Esophagus muscularis mucosa (tissue), 4 donors: ENCODE data around the gene KL. TPM values are rescaled to one million over a fixed set of nuclear protein-coding genes. Genes with fewer than 3 reads are reported as not detected.

Source experiments
- DNase-seq: peaks from one replicate; pipeline ENCODE4 v3.0.0-alpha.2; 2017; ENCODE audit errors: extremely low spot score
- H3K27ac ChIP-seq, 4 donors: fragments of 200-600 bp; sonication (generic); replicated peaks in 1 of 4; 1 replicate in 3 of 4; 2 replicates in 1 of 4; pipeline ENCODE4 v1.5.1; 2016 to 2019; ENCODE audit warnings: mild to moderate bottlenecking in 1 of 4
- H3K27me3 ChIP-seq, 4 donors: fragments of 200-600 bp; sonication (generic); one replicate each; pipeline versions ENCODE4 v1.5.1 to v1.6.0; 2016 to 2019
- H3K36me3 ChIP-seq, 4 donors: fragments of 200-600 bp; sonication (generic); one replicate each; pipeline ENCODE4 v1.5.1; 2016 to 2019
- H3K4me1 ChIP-seq, 4 donors: fragments of 200-600 bp; sonication (generic); one replicate each; pipeline ENCODE4 v1.5.1; 2016 to 2019
- H3K4me3 ChIP-seq, 4 donors: fragments of 200-600 bp; sonication (generic); 1 replicate in 2 of 4; 2 replicates in 2 of 4; pipeline ENCODE4 v1.5.1; 2016 to 2019; ENCODE audit warnings: mild to moderate bottlenecking in 4 of 4, moderate library complexity in 1 of 4
- H3K9me3 ChIP-seq, 4 donors: fragments of 200-600 bp; sonication (generic); 1 replicate in 3 of 4; 2 replicates in 1 of 4; pipeline ENCODE4 v1.5.1; 2016 to 2019
- CTCF ChIP-seq, 3 experiments: fragments of 200-600 bp in 2 of 3; fragments of 450-650 bp in 1 of 3; sonication (generic) in 2 of 3; IDR thresholded peaks; one replicate each; pipeline ENCODE4 v1.5.1; 2017 to 2019; ENCODE audit warnings: antibody characterized with exemption in 3 of 3, mild to moderate bottlenecking in 2 of 3, moderate library complexity in 1 of 3
- EP300 ChIP-seq: sonication (generic); formaldehyde crosslinking; IDR thresholded peaks from one replicate; pipeline ENCODE4 v1.6.1; 2017; ENCODE audit warnings: antibody characterized with exemption
- POLR2A ChIP-seq: fragments of 450-650 bp; IDR thresholded peaks from one replicate; pipeline ENCODE4 v1.6.1; 2017; ENCODE audit warnings: antibody characterized with exemption, moderate library complexity, mild to moderate bottlenecking, low read depth
- POLR2AphosphoS5 ChIP-seq, 2 donors: sonication (generic); formaldehyde crosslinking; IDR thresholded peaks; one replicate each; pipeline ENCODE4 v1.6.1; 2017; ENCODE audit warnings: antibody characterized with exemption in 2 of 2
- WGBS: methylation state at CpG from one replicate; pipeline ENCODE4 v1.1.5; 2018; 5-methylcytosine and 5-hydroxymethylcytosine counted together
- intact Hi-C: fragments of 100-400 bp; cut with DNase I; formaldehyde crosslinking; loops from one replicate; pipeline ENCODE4 v1.15.1; 2023
- total RNA-seq, 4 donors: library from RNA; depleted of rRNA; stranded (reverse); fragments of >200 nt; gene quantifications; one replicate each; pipeline versions ENCODE4 v1.1.0 to v1.2.1, GENCODE V29; 2016

KL gene
- total RNA-seq, 4 donors from 2014 or later: 3.7 to 6.7 (median 5.5) TPM

- TF ChIP-seq CTCF (IDR thresholded peaks at IDR 0.05) (no peak), POLR2A (no peak), EP300 (no peak), POLR2AphosphoS5 (IDR thresholded peaks at IDR 0.05) (no peak)
- WGBS: 83% methylated on average over 10 of the region's 10 CpGs
- peaks cover 0 to 8% (median 2%) of the 10 kb centered on the region in 4 donors for H3K4me1 ChIP-seq
- H3K4me3 ChIP-seq: no peak overlapping the region
- DNase-seq: peak; percentile 42
- intact Hi-C loops: no loop called here
- H3K27me3 ChIP-seq: no peaks in the 10 kb centered on the region
- H3K36me3 ChIP-seq: no peaks in the 10 kb centered on the region
- no peak overlapping the region for H3K27ac ChIP-seq
- no peaks in the 10 kb centered on the region for H3K9me3 ChIP-seq
Observed at GRCh38 chr13:32984857-32985626, 31.2 kb upstream of the KL start.

DNA sequence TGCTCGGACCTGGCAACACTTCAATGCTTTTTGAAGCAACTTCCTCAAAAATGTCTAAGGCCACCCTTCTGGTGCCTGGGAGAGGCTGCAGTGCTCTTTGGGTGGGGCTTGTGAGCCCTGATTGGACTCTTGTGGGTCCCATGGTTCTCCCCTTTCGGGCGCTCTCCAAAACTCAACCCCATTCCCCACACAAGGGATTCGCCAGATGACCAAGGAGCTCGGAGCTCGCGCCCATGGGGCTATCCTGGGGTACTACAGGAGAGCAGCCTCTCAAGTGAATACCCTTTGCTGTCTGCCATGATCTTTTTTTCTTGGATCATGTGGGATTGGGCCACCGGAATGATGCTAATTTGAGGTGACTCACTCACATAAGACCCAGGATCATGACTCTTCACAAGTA lies 29.7 kb upstream of the KL start:
- H3K4me1 ChIP-seq: peaks cover 0 to 8% (median 2%) of the 10 kb centered on the region in 4 donors
- H3K27ac ChIP-seq: no peak overlapping the region
- TF ChIP-seq POLR2A (no peak), EP300 (no peak), CTCF (IDR thresholded peaks at IDR 0.05) (no peak), POLR2AphosphoS5 (IDR thresholded peaks at IDR 0.05) (no peak)
- DNase-seq: peak; percentile 37
- intact Hi-C loops: no loop called here
- 95% methylated on average over 8 of the region's 8 CpGs for WGBS
- H3K36me3 ChIP-seq: no peaks in the 10 kb centered on the region
- H3K9me3 ChIP-seq: no peaks in the 10 kb centered on the region
- no peak overlapping the region for H3K4me3 ChIP-seq
- no peaks in the 10 kb centered on the region for H3K27me3 ChIP-seq

DNA sequence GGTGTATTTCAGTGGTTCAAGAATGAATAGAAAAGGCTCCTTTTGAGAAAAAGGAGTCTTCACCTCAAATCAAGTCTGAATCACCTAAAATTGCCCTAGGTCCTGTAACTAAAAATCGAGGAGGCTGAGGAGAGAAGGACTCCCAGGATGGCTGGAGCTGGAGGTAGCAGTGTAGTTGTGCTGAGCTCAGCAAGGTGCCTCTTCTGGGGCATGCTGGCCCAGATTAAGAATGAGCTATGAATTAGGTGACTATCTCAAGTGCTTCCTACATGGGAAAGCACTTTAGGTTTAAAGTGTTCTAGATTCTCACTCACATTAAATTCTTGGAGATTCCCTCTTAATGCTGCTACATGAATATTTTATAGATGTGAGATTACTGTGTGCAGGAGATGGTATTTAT lies 28.8 kb upstream of the KL start:
- Histone ChIP-seq H3K27me3 (no peaks in the 10 kb centered on the region), H3K27ac (no peak overlapping the region), H3K4me1 (peaks cover 0 to 8% (median 2%) of the 10 kb centered on the region in 4 donors), H3K36me3 (no peaks in the 10 kb centered on the region), H3K9me3 (no peaks in the 10 kb centered on the region), H3K4me3 (no peak overlapping the region)
- 93% methylated on average over 1 of the region's 1 CpG for WGBS
- intact Hi-C loops: no loop called here
- no peak for DNase-seq
- no peak for TF ChIP-seq POLR2AphosphoS5 (IDR thresholded peaks at IDR 0.05)
- TF ChIP-seq CTCF (IDR thresholded peaks at IDR 0.05): no peak
- no peak for TF ChIP-seq EP300
- TF ChIP-seq POLR2A: no peak

GRCh38 chr13:32988608-32989289 lies 27.5 kb upstream of the KL start:
- Histone ChIP-seq H3K27me3 (no peaks in the 10 kb centered on the region), H3K36me3 (no peaks in the 10 kb centered on the region), H3K4me3 (peak overlapping the region in 3 of 4 donors; percentile 8 to 24 (median 9)), H3K4me1 (peaks cover 0 to 8% (median 2%) of the 10 kb centered on the region in 4 donors), H3K9me3 (no peaks in the 10 kb centered on the region), H3K27ac (no peak overlapping the region)
- intact Hi-C loops: no loop called here
- 49% methylated on average over 8 of the region's 8 CpGs for whole genome bisulfite sequencing
- DNase-seq: peak; percentile 79
- TF ChIP-seq EP300 (no peak), CTCF (IDR thresholded peaks at IDR 0.05) (no peak)
